Measurements from ENCODE around the gene LAIR1. TPM values are rescaled to one million over a fixed set of nuclear protein-coding genes. Genes with fewer than 3 reads are reported as not detected.
"Not testable (repeated sequence)": the region's sequence is repeated elsewhere in the genome, so short reads cannot be mapped to it uniquely, and the experiment has no call there.

Gene LAIR1
- total RNA-seq, 1 experiment from 2014 or later, result not detected

DNA sequence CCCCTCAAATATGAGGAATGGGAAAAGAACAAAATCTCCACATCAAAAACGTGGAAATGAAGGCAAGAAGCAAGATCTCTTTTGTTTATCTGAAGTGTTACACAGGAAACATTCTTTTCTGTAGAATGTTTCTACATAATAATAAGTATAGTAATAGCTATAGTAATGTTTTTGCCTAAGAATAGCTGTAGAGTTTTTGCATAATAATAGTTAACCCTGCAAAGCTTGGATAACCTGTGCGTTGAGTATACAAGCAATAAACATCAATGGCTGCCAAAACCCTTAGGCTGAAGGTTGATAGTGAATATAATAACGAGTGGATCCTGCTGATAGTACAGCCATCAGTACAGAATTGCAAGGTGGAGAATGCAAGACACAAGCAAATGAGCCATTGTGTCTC, 40.7 kb downstream of the LAIR1 start:
- no peak overlapping the region for H3K4me3 ChIP-seq
- H3K9me3 ChIP-seq (replicated peaks), result no peaks in the 10 kb centered on the region
- H3K4me1 ChIP-seq, result no peaks in the 10 kb centered on the region
- H3K36me3 ChIP-seq, result no peaks in the 10 kb centered on the region
- H3K27me3 ChIP-seq, result no peaks in the 10 kb centered on the region
- no peak for DNase-seq
- no peak overlapping the region for H3K27ac ChIP-seq

DNA sequence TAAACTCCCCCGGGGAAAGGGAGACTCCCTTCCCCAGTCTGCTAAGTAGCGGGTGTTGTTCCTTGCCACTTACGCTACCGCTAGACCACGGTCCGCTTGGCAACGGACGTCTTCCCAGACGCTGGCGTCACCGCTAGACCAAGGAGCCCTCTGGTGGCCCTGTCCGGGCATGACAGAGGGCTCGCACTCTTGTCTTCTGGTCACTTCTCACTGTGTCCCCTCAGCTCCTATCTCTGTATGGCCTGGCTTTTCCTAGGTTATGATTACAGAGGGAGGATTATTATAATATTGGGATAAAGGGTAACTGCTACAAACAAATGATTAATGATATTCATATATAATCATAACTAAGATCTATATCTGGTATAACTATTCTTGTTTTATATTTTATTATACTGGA, 41.8 kb downstream of the LAIR1 start:
- not testable (repeated sequence) for H3K9me3 ChIP-seq (replicated peaks); DNase-seq; H3K27me3 ChIP-seq; H3K4me3 ChIP-seq; H3K4me1 ChIP-seq; H3K36me3 ChIP-seq; H3K27ac ChIP-seq

DNA sequence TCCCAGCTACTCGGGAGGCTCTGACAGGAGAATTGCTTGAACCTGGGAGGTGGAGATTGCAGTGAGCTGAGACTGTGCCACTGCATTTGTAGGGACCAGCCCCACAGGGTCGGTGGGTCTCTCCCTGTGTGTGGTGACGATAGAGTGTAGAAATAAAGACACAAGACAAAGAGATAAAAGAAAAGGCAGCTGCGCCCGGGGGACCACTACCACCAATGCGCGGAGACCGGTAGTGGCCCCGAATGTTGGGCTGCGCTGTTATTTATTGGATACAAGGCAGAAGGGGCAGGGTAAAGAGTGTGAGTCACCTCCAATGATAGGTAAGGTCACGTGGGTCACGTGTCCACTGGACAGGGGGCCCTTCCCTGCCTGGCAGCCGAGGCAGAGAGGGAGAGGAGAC, 42.4 kb downstream of the LAIR1 start:
- not testable (repeated sequence) for DNase-seq; H3K27me3 ChIP-seq; H3K4me3 ChIP-seq; H3K27ac ChIP-seq; H3K4me1 ChIP-seq; H3K9me3 ChIP-seq (replicated peaks); H3K36me3 ChIP-seq

DNA sequence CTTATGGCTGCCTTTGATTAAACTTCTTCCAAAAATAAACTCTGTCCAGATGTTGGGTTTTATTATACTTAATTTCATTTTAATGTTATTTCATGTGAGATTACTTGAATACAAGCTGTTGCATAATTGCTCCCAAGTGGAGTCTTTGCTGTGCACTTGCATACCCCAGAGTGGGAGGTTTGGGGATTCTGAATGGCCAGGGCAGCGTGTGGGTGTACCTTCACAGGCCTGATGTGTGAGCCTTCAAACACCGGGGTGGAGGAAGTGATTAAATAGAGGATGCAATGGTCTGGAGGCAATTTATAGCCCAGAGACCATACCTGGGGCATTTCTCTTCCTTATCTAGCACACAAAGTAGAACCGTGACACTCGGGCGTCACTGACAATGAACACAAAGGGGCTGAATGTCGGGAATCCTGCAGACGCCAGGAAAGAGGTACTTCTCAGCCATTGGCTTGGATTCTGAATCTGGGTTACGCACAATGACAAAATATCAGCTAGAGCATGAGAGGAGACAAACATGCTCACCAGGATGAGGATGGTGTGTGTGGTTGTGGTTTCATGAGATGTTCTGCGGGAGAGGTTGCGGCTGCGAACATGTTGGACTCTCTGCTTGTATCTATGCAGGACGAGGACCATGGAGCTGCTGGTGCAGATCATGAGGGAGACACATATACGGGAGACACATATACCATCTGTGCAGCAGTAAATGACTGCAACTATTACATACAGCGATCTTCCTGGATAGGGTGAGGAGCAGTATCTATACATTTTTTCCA, 44.6 kb downstream of the LAIR1 start:
- H3K4me3 ChIP-seq, result no peak overlapping the region
- H3K4me1 ChIP-seq, result no peaks in the 10 kb centered on the region
- no peaks in the 10 kb centered on the region for H3K36me3 ChIP-seq
- no peaks in the 10 kb centered on the region for H3K27me3 ChIP-seq
- H3K9me3 ChIP-seq (replicated peaks), result no peaks in the 10 kb centered on the region
- no peak for DNase-seq
- H3K27ac ChIP-seq, result no peak overlapping the region

DNA sequence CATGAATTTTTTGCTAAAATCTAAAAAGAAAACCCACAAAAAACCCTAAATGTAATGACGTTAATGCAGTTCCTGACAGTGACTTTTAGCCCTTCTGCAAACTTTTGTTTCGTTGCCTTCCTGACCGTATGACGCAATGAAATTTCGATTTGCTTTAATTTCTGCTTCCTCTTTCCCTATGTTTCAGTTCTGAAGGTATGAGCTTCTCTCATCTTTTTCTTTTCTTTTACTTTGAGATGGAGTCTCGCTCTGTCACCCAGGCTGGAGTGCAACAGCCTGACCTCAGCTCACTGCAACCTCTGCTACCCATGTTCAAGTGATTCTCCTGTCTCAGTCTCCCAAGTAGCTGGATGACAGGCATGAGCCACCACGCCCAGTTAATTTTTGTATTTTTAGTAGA, 45.7 kb downstream of the LAIR1 start:
- H3K36me3 ChIP-seq, result no peaks in the 10 kb centered on the region
- H3K27ac ChIP-seq, result no peak overlapping the region
- H3K9me3 ChIP-seq (replicated peaks), result no peaks in the 10 kb centered on the region
- no peak overlapping the region for H3K4me3 ChIP-seq
- no peak for DNase-seq
- no peaks in the 10 kb centered on the region for H3K4me1 ChIP-seq
- no peaks in the 10 kb centered on the region for H3K27me3 ChIP-seq

DNA sequence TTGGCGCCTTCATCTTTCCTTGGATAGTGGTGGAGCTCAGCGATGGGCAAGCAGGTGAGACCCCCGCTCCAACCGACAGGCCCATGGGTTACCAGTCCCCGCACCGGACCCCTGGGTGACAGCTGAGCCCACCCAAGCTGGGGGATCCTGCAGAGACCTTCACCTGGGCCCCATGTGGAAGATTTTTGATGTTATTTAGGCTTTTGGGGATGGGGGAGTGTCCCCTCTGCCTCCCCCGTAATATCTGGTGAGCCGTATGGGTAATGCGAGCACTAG, 46.8 kb downstream of the LAIR1 start:
- Histone ChIP-seq H3K27me3 (no peaks in the 10 kb centered on the region), H3K9me3 (replicated peaks) (no peaks in the 10 kb centered on the region), H3K4me3 (no peak overlapping the region), H3K4me1 (no peaks in the 10 kb centered on the region), H3K36me3 (no peaks in the 10 kb centered on the region), H3K27ac (no peak overlapping the region)
- DNase-seq, result no peak

DNA sequence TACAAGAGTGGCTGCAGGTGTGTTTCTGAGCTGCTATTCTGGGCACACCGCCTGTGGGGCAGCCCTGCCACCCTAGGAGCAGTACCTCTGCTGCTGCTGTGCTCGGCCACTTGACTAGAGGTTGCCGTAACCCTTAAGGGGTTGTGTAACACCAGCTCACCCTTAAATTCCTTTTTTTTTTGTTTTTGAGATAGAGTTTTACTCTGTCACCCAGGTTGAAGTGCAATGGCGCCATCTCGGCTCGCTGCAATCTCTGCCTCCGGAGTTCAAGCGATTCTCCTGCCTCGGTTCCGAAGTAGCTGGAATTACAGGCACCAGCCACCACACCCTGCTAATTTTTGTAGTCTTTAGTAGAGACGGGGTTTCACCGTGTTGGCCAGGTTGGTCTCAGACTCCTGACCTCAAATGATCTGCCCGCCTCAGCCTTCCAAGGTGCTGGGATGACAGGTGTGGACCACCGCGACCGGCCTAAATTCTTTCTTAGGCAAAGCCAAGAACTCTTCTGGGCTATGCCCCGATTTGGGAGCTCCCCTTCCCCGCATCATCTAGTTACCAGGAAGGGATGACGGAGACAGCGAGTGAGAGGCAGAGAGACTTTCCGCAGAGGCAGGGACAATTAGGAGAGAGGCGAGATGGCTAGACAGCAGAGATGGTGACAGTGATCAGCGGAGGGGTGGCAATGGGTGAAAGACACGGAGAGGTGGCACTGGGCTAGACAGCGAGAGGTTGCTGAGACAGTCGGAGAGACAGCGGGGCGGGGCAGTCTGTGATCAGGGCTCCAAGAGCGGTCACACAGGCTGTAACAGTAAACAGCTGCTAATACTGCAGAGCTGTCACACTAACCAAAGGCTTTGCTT, 47.4 kb downstream of the LAIR1 start:
- no peak for DNase-seq
- Histone ChIP-seq H3K9me3 (replicated peaks) (no peaks in the 10 kb centered on the region), H3K4me3 (no peak overlapping the region), H3K36me3 (no peaks in the 10 kb centered on the region), H3K27ac (no peak overlapping the region), H3K4me1 (no peaks in the 10 kb centered on the region), H3K27me3 (no peaks in the 10 kb centered on the region)

DNA sequence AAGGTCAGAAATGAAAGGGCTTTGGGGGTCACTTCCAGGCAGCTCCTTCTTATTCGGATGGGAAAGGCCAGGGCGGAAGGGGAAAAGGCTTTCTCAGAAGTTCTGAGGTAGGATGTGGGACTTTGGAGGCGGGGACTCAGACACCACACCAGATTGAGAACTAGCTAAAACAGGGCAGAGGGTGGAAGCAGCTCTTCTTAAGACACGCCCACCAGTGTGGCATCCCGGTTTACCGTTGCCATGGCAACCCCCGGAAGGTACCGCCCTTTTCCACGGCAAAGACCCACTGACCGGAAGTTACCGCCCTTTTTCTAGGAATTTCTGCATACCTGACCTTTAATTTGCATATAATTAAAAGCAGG, 48.0 kb downstream of the LAIR1 start:
- Histone ChIP-seq H3K4me1 (no peaks in the 10 kb centered on the region), H3K27me3 (no peaks in the 10 kb centered on the region), H3K27ac (no peak overlapping the region), H3K4me3 (no peak overlapping the region), H3K36me3 (no peaks in the 10 kb centered on the region), H3K9me3 (replicated peaks) (no peaks in the 10 kb centered on the region)
- no peak for DNase-seq

DNA sequence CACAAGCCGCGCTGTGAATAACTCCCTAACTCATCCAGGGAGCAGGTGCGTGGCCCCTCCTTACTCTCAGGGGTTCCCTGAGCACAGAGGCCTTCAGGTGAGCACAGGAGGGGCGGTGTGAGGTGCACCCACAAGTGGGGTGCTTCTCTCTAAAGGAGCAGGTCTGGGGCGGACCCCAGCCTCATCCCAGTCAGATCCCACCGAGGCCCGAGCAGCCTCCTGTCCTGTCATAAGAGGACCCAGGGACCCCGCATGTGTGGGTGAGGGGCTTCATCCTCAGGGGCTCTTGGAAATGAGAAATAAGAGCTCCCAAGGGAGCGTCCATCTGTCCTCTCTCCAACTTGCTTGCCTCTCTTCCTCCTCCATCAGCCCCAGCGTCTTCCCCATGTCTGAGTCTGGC, 48.8 kb downstream of the LAIR1 start:
- Histone ChIP-seq H3K4me3 (no peak overlapping the region), H3K36me3 (no peaks in the 10 kb centered on the region), H3K27ac (no peak overlapping the region), H3K9me3 (replicated peaks) (no peaks in the 10 kb centered on the region), H3K4me1 (no peaks in the 10 kb centered on the region), H3K27me3 (0 out of 2 replicates have a peak, but pooled peaks cover 2% of the 10 kb centered on the region)
- DNase-seq, result no peak

DNA sequence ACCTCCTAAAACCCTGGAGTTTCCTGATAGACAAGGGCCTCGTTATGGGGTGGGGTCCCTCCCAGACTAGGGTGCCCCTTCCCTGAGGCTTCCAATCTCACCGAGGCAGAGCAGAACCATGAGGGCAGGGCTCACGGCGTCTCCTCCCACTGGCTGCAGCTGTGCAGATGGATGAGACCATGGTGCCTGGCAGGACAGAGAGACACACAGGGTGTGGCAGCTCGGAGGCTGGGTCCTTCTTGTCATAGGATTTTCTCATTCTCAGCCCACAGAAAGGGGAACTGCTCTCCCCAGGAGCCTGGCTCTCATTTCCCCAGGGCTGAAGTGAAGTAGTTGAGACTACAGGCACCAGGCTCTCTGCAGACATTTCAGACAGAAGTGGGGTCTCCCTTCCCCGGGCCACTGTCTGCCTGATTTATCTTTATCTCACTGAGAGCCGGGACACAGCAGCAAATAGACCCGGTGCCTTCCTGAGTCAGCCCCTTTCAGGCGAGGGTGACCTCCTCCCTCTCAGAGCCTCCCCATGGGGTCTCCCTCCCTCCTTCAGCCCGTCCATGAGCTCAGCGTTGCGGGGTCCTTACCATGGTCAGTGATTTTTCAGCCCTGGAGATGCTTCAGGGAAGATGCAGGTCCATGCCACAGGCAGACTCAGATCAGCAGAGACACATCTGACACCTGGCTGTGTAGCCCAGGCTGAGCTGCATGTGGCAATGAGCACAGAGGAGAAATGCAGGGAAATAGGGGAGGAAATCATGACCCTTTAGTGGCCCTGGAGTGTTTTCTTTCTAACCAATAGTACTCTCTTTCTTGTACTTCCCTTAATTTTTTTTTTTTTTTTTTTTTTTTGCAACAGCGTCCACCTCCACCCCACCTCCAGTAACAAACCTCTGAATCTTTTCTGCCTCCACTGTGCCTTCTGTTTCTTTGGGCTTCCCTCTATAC, 52.0 kb downstream of the LAIR1 start, which contains the start of gene LILRA5:
LILRA5 (minus strand) TSS at position 731 of the 942 bp plus-strand sequence; CDS start at position 584, 147 bp downstream.
- Histone ChIP-seq H3K4me3 (no peak within 1 kb of the TSS), H3K36me3 (no peaks in the 10 kb centered on the region), H3K27me3 (0 out of 2 replicates have a peak, but pooled peaks cover 2% of the 10 kb centered on the region), H3K27ac (no peak within 1 kb of the TSS), H3K9me3 (replicated peaks) (no peaks in the 10 kb centered on the region), H3K4me1 (no peaks in the 10 kb centered on the region)
- no peak for DNase-seq

DNA sequence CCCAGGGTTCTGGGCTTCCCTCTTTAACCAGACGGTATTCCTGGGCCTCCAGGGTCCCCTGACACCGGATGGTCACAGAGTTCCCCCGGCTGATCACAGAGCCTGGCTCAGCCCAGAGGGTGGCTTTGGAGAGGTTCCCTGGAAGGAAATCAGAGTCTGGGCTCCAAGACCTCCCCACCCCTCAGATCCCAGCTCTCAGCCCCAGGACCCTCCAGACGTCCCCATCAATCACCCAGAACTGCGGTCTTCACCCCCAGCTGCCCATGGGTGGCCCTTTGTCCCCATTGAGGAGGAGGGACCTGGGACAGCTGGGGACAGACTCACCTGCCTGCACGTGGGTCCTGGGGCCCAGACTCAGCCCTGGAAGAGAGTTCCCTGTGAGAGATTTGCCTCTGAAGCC, 52.7 kb downstream of the LAIR1 start:
- H3K36me3 ChIP-seq, result no peaks in the 10 kb centered on the region
- H3K27me3 ChIP-seq, result 0 out of 2 replicates have a peak, but pooled peaks cover 2% of the 10 kb centered on the region
- no peak overlapping the region for H3K4me3 ChIP-seq
- H3K9me3 ChIP-seq (replicated peaks), result no peaks in the 10 kb centered on the region
- DNase-seq, result no peak
- H3K27ac ChIP-seq, result no peak overlapping the region
- H3K4me1 ChIP-seq, result no peaks in the 10 kb centered on the region

DNA sequence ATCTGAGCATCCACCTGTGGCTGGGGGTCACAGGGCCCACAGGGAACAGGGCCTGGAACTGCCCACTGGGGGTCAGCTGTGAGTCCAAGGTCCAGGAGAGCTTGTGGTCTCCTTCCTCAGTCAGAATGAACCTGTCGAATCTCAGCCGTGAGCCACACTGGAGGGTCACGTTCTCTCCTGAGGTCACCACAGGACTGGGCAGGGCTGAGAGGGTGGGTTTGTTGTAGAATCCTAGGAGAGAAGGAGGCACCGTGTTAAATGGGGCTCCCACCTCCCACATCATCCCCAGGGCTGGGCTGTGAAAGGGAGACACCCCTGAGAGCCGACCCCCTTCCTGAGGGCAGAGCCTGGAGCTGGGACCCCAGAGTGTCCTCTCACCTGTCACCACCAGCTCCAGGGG, 53.2 kb downstream of the LAIR1 start:
- no peaks in the 10 kb centered on the region for H3K36me3 ChIP-seq
- no peaks in the 10 kb centered on the region for H3K9me3 ChIP-seq (replicated peaks)
- H3K4me3 ChIP-seq, result no peak overlapping the region
- H3K27ac ChIP-seq, result no peak overlapping the region
- no peaks in the 10 kb centered on the region for H3K4me1 ChIP-seq
- 0 out of 2 replicates have a peak, but pooled peaks cover 2% of the 10 kb centered on the region for H3K27me3 ChIP-seq
- no peak for DNase-seq

DNA sequence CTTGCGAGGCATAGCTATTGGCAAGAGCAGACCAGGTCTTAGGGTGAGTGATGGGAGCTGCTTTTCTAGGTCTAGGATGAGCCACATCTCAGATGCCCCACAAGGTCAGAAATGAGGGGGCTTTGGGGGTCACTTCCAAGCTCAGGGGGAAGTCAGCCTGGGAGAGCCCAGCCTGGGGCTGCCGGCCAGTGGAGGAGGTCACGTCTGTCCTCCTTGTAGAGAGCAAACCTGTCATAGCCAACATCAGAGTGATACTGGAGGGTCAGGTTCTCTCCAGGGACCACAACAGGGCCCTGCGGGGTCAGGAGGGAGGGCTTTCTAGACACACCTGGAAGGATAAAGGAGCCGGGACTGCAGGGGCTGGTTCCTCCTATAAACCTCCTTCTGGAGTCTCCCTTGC, 54.2 kb downstream of the LAIR1 start:
- H3K4me3 ChIP-seq, result no peak overlapping the region

DNA sequence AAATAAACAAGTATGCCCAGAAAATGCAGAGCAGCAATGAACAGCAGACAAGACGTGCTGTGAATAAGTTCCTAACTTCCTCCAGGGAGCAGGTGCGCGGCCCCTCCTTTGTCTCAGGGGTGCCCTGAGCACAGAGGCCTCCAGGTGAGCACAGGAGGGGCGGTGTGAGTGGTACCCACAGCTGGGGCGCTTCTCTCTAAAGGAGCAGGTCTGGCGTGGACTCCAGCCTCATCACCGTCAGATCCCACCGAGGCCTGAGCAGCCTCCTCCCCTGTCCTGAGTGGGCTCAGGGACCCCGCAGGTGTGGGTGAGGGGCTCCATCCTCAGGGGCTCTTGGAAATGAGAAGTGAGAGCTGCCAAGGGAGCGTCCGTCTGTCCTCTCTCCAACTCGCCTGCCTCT, 54.9 kb downstream of the LAIR1 start:
- Histone ChIP-seq H3K36me3 (no peaks in the 10 kb centered on the region), H3K27me3 (0 out of 2 replicates have a peak, but pooled peaks cover 2% of the 10 kb centered on the region), H3K4me3 (no peak overlapping the region), H3K4me1 (no peaks in the 10 kb centered on the region), H3K9me3 (replicated peaks) (no peaks in the 10 kb centered on the region), H3K27ac (no peak overlapping the region)
- DNase-seq, result no peak

More for the DNA sequence above, 54.2 kb downstream of the LAIR1 start:
- H3K27ac ChIP-seq, result no peak overlapping the region
- H3K4me1 ChIP-seq, result no peaks in the 10 kb centered on the region
- H3K27me3 ChIP-seq, result 0 out of 2 replicates have a peak, but pooled peaks cover 2% of the 10 kb centered on the region
- no peak for DNase-seq
- no peaks in the 10 kb centered on the region for H3K9me3 ChIP-seq (replicated peaks)
- no peaks in the 10 kb centered on the region for H3K36me3 ChIP-seq

All from SJCRH30 (cell line).